HG03135 (cell line): Measurements from ENCODE around the gene KDM2B.

Source experiments
- ATAC-seq: cut with Tn5 transposase; IDR thresholded peaks from one replicate; pipeline ENCODE4 v1.9.1; 2021; ENCODE audit warnings: mild to moderate bottlenecking, moderate library complexity; ENCODE audit not compliant: unreplicated experiment

Gene KDM2B

GRCh38 chr12:121568518-121568917 lies 12.3 kb downstream of the KDM2B start:
- no peak for ATAC-seq

GRCh38 chr12:121565076-121565475 lies 15.7 kb downstream of the KDM2B start:
- no peak for ATAC-seq

GRCh38 chr12:121562488-121562887 lies 18.3 kb downstream of the KDM2B start:
- ATAC-seq: no peak

DNA sequence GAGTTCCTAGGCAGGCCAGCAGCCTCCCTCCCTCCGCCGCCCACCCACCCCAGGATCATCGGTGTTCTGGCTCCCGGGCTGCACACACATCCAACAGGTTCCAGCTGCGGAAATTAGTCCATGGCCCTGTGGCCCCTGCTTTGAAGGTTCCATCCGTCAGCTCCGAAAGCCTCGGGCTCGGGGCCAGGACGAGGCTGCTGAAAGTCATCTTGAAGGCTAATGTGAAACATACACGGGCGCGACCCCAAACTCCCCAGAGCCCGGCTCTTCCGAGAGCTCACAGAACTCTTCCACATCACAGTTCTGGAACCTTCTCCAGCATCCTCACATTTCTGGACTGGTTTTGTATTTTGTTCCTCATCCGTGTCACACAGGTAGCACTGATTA lies 19.8 kb downstream of the KDM2B start:
- no peak for ATAC-seq

DNA sequence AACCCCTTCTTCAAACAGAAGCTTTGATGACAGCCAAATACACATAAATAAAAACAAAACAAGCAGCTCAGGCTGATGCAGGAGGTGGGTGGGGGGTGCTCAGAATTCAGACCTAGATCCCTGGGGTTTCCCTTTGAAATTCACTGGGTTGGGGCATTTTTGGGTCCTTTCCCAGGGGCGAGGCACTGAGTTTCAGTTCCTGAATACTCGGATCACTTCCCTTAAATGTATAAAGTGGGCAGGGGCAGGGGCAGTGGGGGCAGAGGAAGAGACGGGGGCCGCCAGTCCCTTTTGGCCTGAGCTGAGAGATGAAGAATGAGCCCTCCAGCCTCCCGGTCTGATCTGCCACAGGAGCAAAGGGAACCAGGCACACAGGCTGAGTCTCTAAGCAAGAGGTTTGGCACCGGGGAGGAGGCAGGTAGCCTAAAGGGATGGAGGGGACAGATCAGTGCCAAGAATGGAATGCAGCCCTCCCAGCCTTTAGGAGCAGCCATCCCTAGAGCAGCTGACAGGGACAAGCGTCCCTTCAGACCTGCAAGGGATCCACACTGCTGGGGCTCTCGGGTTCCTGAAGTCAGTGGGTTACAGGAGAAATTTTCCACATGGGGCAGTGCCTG lies 20.3 kb downstream of the KDM2B start:
- ATAC-seq: no peak

DNA sequence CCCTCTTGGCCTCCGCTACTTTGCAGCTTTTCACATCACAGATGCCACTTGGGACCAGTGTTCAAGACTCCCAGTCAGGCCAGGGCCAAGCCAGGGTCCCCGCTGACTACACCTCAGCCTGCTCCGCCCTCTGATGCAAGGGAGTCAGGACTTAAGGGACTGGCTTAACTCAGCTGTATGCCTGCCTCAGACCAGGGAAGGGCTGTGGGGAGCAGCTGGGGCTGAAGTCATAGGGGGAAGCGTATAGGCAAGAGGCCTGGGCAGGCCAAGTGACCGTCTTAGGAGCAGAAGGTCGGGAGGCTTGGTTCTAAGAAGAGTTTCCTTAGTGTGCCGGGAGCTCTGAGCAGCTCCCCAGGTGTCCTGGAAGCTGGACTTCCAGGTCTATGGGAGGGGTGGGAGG lies 21.9 kb downstream of the KDM2B start:
- no peak for ATAC-seq

- ATAC-seq: no peak
Observed at GRCh38 chr12:121550974-121551634, 29.7 kb downstream of the KDM2B start.

DNA sequence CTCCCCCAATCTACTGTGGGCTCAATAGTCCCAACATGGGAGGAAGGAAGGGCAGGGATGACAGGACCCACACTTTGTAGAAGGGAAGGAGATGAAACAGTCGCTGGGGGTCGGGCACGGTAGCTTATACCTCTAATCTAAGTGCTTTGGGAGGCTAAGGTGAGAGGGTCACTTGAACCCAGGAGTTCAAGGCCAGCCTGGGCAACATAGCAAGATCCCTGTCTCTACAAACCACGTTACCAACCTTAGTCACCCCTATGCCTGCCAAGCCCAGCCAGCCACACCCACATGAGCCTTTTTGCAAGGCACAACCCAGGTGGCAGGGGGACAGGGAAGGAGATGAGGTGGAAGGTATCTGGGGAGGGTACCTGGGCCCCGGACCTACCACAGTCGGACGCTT lies 31.7 kb downstream of the KDM2B start:
- no peak for ATAC-seq

GRCh38 chr12:121545480-121545879 lies 35.3 kb downstream of the KDM2B start:
- no peak for ATAC-seq

- ATAC-seq: no peak
Observed at GRCh38 chr12:121543786-121544185, 37.0 kb downstream of the KDM2B start.

DNA sequence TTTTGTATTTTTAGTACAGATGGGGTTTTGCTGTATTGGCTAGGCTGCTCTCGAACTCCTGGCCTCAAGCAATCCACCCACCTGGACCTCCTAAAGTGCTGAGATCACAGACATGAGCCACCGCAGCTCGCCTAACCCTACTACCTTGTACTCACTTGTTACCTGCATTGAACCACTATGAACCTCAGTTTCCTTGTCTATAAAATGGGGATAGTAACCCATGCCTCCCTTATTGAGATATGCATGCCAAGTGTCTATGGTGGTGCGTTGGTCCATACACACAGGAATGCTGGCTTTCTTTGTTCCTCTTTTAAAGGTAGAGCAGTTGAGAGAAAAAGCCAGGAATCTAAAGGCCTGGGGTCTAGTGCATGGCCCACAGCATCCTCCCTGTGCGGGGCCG lies 40.9 kb downstream of the KDM2B start:
- no peak for ATAC-seq

GRCh38 chr12:121538699-121539061 lies 42.1 kb downstream of the KDM2B start:
- ATAC-seq: no peak

DNA sequence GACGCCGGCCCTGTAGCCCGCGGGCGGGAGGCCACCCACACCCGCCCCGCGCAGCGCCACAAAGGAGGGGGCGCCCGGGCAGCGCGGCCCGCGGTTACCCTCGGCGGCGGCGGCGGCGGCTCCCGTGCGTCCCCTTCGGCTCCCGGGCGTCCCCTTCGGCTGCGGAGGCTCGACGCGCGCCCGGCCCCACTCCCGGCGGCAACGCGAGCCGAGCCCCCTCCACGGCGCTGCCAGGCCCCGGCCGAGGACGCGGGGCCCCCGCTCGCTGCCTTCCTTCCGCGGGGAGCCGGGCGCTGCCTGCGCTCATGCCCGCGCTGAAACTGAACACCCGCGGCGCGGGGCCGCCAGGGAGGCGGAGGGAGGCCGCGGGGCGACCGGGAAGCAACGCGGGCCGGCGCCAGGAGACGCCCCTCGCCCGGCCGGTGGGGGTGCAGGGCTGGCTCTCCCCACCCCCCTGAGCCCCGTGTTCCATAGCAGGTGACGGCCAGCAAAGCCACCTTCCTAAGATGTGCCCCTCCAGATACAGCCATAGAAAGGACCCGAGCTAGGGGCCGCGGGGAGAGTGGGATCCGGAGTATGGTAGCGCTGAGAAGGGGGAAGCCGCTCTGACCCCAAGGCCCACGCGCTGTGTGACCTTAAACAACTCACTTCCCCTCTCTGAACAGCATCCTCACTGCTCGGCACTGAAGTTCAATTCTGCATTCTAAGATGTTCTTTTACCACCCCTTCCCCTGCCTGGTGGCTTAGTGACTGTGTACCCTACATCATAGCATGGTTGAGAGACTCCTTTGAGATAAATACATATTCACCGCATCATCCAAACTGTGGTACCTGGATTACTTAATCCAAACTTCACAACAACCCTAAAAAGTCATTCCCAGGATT lies 42.8 kb downstream of the KDM2B start:
- ATAC-seq: peak; percentile 5

- peak; percentile 63 for ATAC-seq
Observed at GRCh38 chr12:121536899-121537813, 43.7 kb downstream of the KDM2B start.

- peak; percentile 45 for ATAC-seq
Observed at GRCh38 chr12:121536054-121536898, 44.5 kb downstream of the KDM2B start.

GRCh38 chr12:121535150-121536053 lies 45.4 kb downstream of the KDM2B start:
- no peak for ATAC-seq

GRCh38 chr12:121534495-121535148 lies 46.2 kb downstream of the KDM2B start:
- no peak for ATAC-seq

DNA sequence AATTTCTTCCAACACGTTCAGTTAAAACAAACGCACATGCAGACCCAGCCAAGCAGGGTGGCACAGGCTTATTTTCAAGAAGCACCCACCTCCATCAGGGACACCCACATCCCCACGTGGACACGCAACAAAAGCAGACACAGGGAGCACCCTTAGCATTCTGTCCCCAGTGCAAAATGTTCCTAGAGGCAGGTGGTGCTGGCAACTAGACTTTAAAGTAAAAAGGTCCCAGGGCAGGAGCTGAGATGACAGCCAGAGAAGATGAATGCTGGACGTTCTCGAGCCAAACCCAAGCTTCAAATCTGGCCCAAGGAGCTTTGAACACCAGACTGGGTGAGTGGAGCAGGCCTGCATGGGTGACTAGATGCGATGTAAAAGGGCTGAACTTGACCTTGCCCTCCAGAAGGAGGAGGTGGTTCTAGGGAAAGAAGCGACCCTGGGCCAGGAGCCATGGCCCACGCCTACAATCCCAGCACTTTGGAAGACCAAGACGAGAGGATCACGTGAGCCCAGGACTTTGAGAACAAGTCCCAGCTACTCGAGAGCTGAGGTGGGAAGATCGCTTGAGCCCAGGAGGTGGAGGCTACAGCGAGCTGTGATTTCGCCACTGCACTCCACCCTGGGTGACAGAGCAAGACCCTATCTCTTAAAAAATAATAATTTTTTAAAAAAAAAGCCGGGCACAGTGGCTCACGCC lies 47.3 kb downstream of the KDM2B start:
- ATAC-seq: no peak
